Measurements from ENCODE around the gene TRAPPC10. TPM values are rescaled to one million over a fixed set of nuclear protein-coding genes. Genes with fewer than 3 reads are reported as not detected.

Gene TRAPPC10
- total RNA-seq, 1 donor from 2014 or later = 30.9 TPM

GRCh38 chr21:44087426-44088400 lies 75.6 kb downstream of the TRAPPC10 start:
- H3K36me3 ChIP-seq (ENCODE audit: control insufficient read depth, insufficient read depth, low read length) = peaks cover 7% of the 10 kb centered on the region
- no peak overlapping the region for H3K4me3 ChIP-seq (ENCODE audit: low read depth, low read length)
- TF ChIP-seq, protein P1, sequence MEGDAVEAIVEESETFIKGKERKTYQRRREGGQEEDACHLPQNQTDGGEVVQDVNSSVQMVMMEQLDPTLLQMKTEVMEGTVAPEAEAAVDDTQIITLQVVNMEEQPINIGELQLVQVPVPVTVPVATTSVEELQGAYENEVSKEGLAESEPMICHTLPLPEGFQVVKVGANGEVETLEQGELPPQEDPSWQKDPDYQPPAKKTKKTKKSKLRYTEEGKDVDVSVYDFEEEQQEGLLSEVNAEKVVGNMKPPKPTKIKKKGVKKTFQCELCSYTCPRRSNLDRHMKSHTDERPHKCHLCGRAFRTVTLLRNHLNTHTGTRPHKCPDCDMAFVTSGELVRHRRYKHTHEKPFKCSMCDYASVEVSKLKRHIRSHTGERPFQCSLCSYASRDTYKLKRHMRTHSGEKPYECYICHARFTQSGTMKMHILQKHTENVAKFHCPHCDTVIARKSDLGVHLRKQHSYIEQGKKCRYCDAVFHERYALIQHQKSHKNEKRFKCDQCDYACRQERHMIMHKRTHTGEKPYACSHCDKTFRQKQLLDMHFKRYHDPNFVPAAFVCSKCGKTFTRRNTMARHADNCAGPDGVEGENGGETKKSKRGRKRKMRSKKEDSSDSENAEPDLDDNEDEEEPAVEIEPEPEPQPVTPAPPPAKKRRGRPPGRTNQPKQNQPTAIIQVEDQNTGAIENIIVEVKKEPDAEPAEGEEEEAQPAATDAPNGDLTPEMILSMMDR (IDR thresholded peaks at IDR 0.05; ENCODE audit: insufficient read depth, low read length, poor library complexity, severe bottlenecking) = no peak
- no peaks in the 10 kb centered on the region for H3K27me3 ChIP-seq (ENCODE audit: control insufficient read depth, insufficient read depth, low read length)
- DNase-seq (ENCODE audit: low read depth) = no peak

DNA sequence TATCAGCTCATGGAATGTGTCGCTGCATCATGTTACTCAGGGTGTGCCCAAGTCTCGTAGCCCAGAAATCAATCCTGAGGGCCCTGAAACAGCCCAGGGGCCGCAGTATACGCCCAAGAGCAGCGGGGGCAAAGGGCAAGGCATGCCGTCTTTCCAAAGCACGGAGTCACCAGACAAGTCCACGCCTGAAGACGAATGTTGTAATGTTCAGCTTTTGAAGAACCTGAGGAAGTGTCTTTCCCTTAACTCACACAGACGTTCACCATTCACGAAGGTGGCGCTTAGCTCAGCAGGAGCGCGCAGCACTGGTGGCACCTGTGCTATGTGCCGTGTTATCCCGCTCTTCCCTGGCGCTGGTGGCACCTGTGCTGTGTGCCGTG lies 76.3 kb downstream of the TRAPPC10 start:
- TF ChIP-seq, protein P1 (IDR thresholded peaks at IDR 0.05; ENCODE audit: insufficient read depth, low read length, poor library complexity, severe bottlenecking) = no peak
- no peak overlapping the region for H3K4me3 ChIP-seq (ENCODE audit: low read depth, low read length)
- peaks cover 5% of the 10 kb centered on the region for H3K36me3 ChIP-seq (ENCODE audit: control insufficient read depth, insufficient read depth, low read length)
- no peaks in the 10 kb centered on the region for H3K27me3 ChIP-seq (ENCODE audit: control insufficient read depth, insufficient read depth, low read length)
- no peak for DNase-seq (ENCODE audit: low read depth)

GRCh38 chr21:44089001-44089911 lies 77.1 kb downstream of the TRAPPC10 start:
- no peak for DNase-seq (ENCODE audit: low read depth)
- Histone ChIP-seq H3K36me3 (ENCODE audit: control insufficient read depth, insufficient read depth, low read length) (peaks cover 5% of the 10 kb centered on the region), H3K4me3 (ENCODE audit: low read depth, low read length) (no peak overlapping the region), H3K27me3 (ENCODE audit: control insufficient read depth, insufficient read depth, low read length) (no peaks in the 10 kb centered on the region)
- TF ChIP-seq, protein P1 (IDR thresholded peaks at IDR 0.05; ENCODE audit: insufficient read depth, low read length, poor library complexity, severe bottlenecking) = no peak

DNA sequence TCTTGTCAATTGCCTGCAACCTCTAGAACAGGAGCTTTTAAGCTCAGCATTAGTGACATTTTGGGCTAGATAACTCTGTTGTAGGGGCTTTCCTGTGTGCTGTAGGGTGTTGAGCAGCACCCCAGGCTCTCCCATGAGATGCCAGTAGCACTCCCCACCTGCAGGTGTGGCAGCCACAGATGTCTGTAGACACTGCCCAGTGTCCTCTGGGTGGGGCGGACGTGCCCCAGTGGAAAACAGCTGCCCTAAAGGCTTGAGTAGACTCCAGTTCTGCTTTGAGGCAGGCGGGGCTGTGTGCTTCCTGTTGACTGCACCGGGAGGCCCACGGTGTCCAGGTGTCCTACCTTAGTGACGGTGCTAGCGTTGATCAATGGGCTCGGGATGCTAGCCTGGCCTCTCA lies 78.2 kb downstream of the TRAPPC10 start:
- DNase-seq (ENCODE audit: low read depth) = no peak
- H3K36me3 ChIP-seq (ENCODE audit: control insufficient read depth, insufficient read depth, low read length) = peaks cover 5% of the 10 kb centered on the region
- H3K27me3 ChIP-seq (ENCODE audit: control insufficient read depth, insufficient read depth, low read length) = no peaks in the 10 kb centered on the region
- H3K4me3 ChIP-seq (ENCODE audit: low read depth, low read length) = no peak overlapping the region
- TF ChIP-seq, protein P1 (IDR thresholded peaks at IDR 0.05; ENCODE audit: insufficient read depth, low read length, poor library complexity, severe bottlenecking) = no peak

- TF ChIP-seq, protein P1 (IDR thresholded peaks at IDR 0.05; ENCODE audit: insufficient read depth, low read length, poor library complexity, severe bottlenecking) = no peak
Observed at GRCh38 chr21:44092211-44092610, 80.1 kb downstream of the TRAPPC10 start.

More at GRCh38 chr21:44092211-44092610, 80.1 kb downstream of the TRAPPC10 start:
- no peak overlapping the region for H3K4me3 ChIP-seq (ENCODE audit: low read depth, low read length)
- no peak for DNase-seq (ENCODE audit: low read depth)
- H3K36me3 ChIP-seq (ENCODE audit: control insufficient read depth, insufficient read depth, low read length) = peaks cover 4% of the 10 kb centered on the region
- H3K27me3 ChIP-seq (ENCODE audit: control insufficient read depth, insufficient read depth, low read length) = no peaks in the 10 kb centered on the region
